DOHH2 (cell line): ENCODE data around the gene MKRN3.

Source experiments
- EZH2phosphoT487 ChIP-seq: fragments of 200-600 bp; sonication (generic); IDR thresholded peaks from 2 replicates; pipeline ENCODE4 v1.6.1; 2017; ENCODE audit warnings: borderline replicate concordance, mild to moderate bottlenecking, antibody characterized with exemption, low read length, moderate library complexity, mixed read lengths
- TF ChIP-seq, protein P1 (sequence below): fragments of 200-600 bp; sonication (generic); IDR thresholded peaks from one replicate; pipeline ENCODE4 v1.5.1; 2014; ENCODE audit warnings: antibody characterized with exemption, mild to moderate bottlenecking, low read depth, low read length; ENCODE audit not compliant: poor library complexity, severe bottlenecking

DNA sequence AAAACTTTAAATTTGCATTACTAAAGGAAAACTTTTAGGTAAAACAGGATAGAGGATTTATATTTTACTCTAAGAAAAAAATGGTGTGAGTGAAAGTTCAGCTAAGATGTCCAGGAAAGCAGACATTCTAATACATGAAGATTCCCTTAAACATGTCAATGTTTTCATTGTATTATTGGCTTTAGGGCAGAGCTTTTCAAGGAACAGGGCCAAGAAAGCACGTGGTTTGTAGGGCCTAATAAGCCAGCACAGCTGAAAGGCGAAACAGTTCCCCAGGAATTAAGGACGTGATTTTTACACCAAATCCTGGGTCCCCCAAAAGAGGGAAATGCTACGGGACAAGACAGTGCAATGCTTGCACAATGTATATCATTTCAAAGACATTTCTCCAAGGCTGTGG lies 48.6 kb upstream of the MKRN3 start:
- TF ChIP-seq EZH2phosphoT487 = no peak
- TF ChIP-seq, protein P1, sequence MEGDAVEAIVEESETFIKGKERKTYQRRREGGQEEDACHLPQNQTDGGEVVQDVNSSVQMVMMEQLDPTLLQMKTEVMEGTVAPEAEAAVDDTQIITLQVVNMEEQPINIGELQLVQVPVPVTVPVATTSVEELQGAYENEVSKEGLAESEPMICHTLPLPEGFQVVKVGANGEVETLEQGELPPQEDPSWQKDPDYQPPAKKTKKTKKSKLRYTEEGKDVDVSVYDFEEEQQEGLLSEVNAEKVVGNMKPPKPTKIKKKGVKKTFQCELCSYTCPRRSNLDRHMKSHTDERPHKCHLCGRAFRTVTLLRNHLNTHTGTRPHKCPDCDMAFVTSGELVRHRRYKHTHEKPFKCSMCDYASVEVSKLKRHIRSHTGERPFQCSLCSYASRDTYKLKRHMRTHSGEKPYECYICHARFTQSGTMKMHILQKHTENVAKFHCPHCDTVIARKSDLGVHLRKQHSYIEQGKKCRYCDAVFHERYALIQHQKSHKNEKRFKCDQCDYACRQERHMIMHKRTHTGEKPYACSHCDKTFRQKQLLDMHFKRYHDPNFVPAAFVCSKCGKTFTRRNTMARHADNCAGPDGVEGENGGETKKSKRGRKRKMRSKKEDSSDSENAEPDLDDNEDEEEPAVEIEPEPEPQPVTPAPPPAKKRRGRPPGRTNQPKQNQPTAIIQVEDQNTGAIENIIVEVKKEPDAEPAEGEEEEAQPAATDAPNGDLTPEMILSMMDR = no peak
